ENCODE results near the gene COL17A1.

GRCh38 chr10:104099941-104100340 is 14.3 kb upstream of the COL17A1 start:
- TF ChIP-seq CTCF (IDR thresholded peaks at IDR 0.05) (no peak), POLR2A (IDR thresholded peaks at IDR 0.05) (no peak), EP300 (IDR thresholded peaks at IDR 0.05) (no peak)
